ENCODE results near the gene SYNPO2. TPM values are rescaled to one million over a fixed set of nuclear protein-coding genes. Genes with fewer than 3 reads are reported as not detected.
"Not testable (repeated sequence)": the region's sequence is repeated elsewhere in the genome, so short reads cannot be mapped to it uniquely, and the experiment has no call there.

The SYNPO2 gene
- total RNA-seq, 1 experiment from 2014 or later = 0.26 TPM

GRCh38 chr4:119005928-119006460 lies 117.3 kb downstream of the SYNPO2 start:
- no peaks in the 10 kb centered on the region for H3K27me3 ChIP-seq (replicated peaks; ENCODE audit: insufficient read depth, low read depth, low read length, poor library complexity)
- BruUV-seq (replicated peaks) = no TSS peak
- H3K4me3 ChIP-seq (ENCODE audit: low read depth, low read length, poor library complexity, severe bottlenecking) = no peak overlapping the region
- intact Hi-C loops (cut with micrococcal nuclease; ENCODE audit: unreplicated experiment) = no loop called here
- no peaks in the 10 kb centered on the region for H3K9me3 ChIP-seq (ENCODE audit: low read depth, low read length, poor library complexity, severe bottlenecking)
- H3K4me1 ChIP-seq (ENCODE audit: insufficient read depth, low read length, poor library complexity, severe bottlenecking) = no peaks in the 10 kb centered on the region
- CTCF ChIA-PET = no interaction called here
- no peak for DNase-seq (ENCODE audit: low spot score)
- no peak for TF ChIP-seq CTCF (conservative IDR thresholded peaks at IDR 0.05; ENCODE audit: low read depth, low read length)
- no peak for TF ChIP-seq EZH2 (IDR thresholded peaks at IDR 0.05; ENCODE audit: borderline replicate concordance, low read depth, low read length, poor library complexity, severe bottlenecking)
- H3K27ac ChIP-seq (ENCODE audit: low read depth, low read length, poor library complexity, severe bottlenecking) = no peak overlapping the region
- no peaks in the 10 kb centered on the region for H3K36me3 ChIP-seq (ENCODE audit: insufficient read depth, low read length, poor library complexity, severe bottlenecking)
- POLR2A ChIA-PET (ENCODE audit: low non-redundant PET) = no interaction called here

GRCh38 chr4:119008761-119009160 lies 120.1 kb downstream of the SYNPO2 start:
- intact Hi-C loops (cut with micrococcal nuclease; ENCODE audit: unreplicated experiment) = no loop called here
- no peak overlapping the region for H3K27ac ChIP-seq (ENCODE audit: low read depth, low read length, poor library complexity, severe bottlenecking)
- no peaks in the 10 kb centered on the region for H3K4me1 ChIP-seq (ENCODE audit: insufficient read depth, low read length, poor library complexity, severe bottlenecking)
- DNase-seq (ENCODE audit: low spot score) = no peak
- no peak for TF ChIP-seq CTCF (conservative IDR thresholded peaks at IDR 0.05; ENCODE audit: low read depth, low read length)
- no peak for TF ChIP-seq EZH2 (IDR thresholded peaks at IDR 0.05; ENCODE audit: borderline replicate concordance, low read depth, low read length, poor library complexity, severe bottlenecking)
- ChIA-PET POLR2A (ENCODE audit: low non-redundant PET) (no interaction called here), CTCF (no interaction called here)
- no peaks in the 10 kb centered on the region for H3K36me3 ChIP-seq (ENCODE audit: insufficient read depth, low read length, poor library complexity, severe bottlenecking)
- no peaks in the 10 kb centered on the region for H3K9me3 ChIP-seq (ENCODE audit: low read depth, low read length, poor library complexity, severe bottlenecking)
- H3K27me3 ChIP-seq (replicated peaks; ENCODE audit: insufficient read depth, low read depth, low read length, poor library complexity) = no peaks in the 10 kb centered on the region
- no TSS peak for BruUV-seq (replicated peaks)
- no peak overlapping the region for H3K4me3 ChIP-seq (ENCODE audit: low read depth, low read length, poor library complexity, severe bottlenecking)

GRCh38 chr4:119010221-119010620 lies 121.6 kb downstream of the SYNPO2 start:
- H3K27ac ChIP-seq (ENCODE audit: low read depth, low read length, poor library complexity, severe bottlenecking); BruUV-seq (replicated peaks); H3K36me3 ChIP-seq (ENCODE audit: insufficient read depth, low read length, poor library complexity, severe bottlenecking); CTCF ChIA-PET; H3K4me1 ChIP-seq (ENCODE audit: insufficient read depth, low read length, poor library complexity, severe bottlenecking); POLR2A ChIA-PET (ENCODE audit: low non-redundant PET); H3K9me3 ChIP-seq (ENCODE audit: low read depth, low read length, poor library complexity, severe bottlenecking); H3K27me3 ChIP-seq (replicated peaks; ENCODE audit: insufficient read depth, low read depth, low read length, poor library complexity); H3K4me3 ChIP-seq (ENCODE audit: low read depth, low read length, poor library complexity, severe bottlenecking); DNase-seq (ENCODE audit: low spot score); intact Hi-C loops (cut with micrococcal nuclease; ENCODE audit: unreplicated experiment): not testable (repeated sequence)

- POLR2A ChIA-PET (ENCODE audit: low non-redundant PET) = no interaction called here
- intact Hi-C loops (cut with micrococcal nuclease; ENCODE audit: unreplicated experiment) = no loop called here
- H3K27ac ChIP-seq (ENCODE audit: low read depth, low read length, poor library complexity, severe bottlenecking) = no peak overlapping the region
Measured at GRCh38 chr4:119010909-119011606, 122.4 kb downstream of the SYNPO2 start.

More at GRCh38 chr4:119010909-119011606, 122.4 kb downstream of the SYNPO2 start:
- Histone ChIP-seq H3K36me3 (ENCODE audit: insufficient read depth, low read length, poor library complexity, severe bottlenecking) (no peaks in the 10 kb centered on the region), H3K4me3 (ENCODE audit: low read depth, low read length, poor library complexity, severe bottlenecking) (no peak overlapping the region), H3K9me3 (ENCODE audit: low read depth, low read length, poor library complexity, severe bottlenecking) (no peaks in the 10 kb centered on the region), H3K27me3 (replicated peaks; ENCODE audit: insufficient read depth, low read depth, low read length, poor library complexity) (no peaks in the 10 kb centered on the region), H3K4me1 (ENCODE audit: insufficient read depth, low read length, poor library complexity, severe bottlenecking) (no peaks in the 10 kb centered on the region)
- CTCF ChIA-PET = interaction anchor here (0.6 kb wide), 1 partner anchor 12 kb away, joined by 4 read pairs; no protein-coding TSS in a partner anchor
- no peak for DNase-seq (ENCODE audit: low spot score)
- BruUV-seq (replicated peaks) = no TSS peak
- TF ChIP-seq EZH2 (IDR thresholded peaks at IDR 0.05; ENCODE audit: borderline replicate concordance, low read depth, low read length, poor library complexity, severe bottlenecking) = no peak

Measured in A673 (cell line).